Activated naive CD4-positive, alpha-beta T cell treated with anti-CD3 and anti-CD28 coated beads, Interleukin-2, amount 10 ng/mL, durations not matched to agents 7 days and 5 days (primary cell): Measurements from ENCODE around the gene QRFPR.
A peak's percentile ranks its signal among the peaks of the same experiment; 100 is the strongest.
"Not testable (repeated sequence)": the region's sequence is repeated elsewhere in the genome, so short reads cannot be mapped to it uniquely, and the experiment has no call there.

Experiments
- CTCF ChIA-PET: fragments of 350-600 bp; sonication (Branson Sonifier 250); formaldehyde crosslinking; loops from one replicate; lab custom pipeline; 2021; ENCODE audit warnings: antibody characterized with exemption; lab: Charles Lee
- DNase-seq: peaks from one replicate; pipeline ENCODE4 v3.0.0-alpha.2; 2020
- H3K27ac Mint-ChIP-seq: one replicate; pipeline ENCODE4 v1.8.0; 2021; ENCODE audit warnings: mild to moderate bottlenecking, moderate library complexity, mixed read lengths
- H3K27me3 Mint-ChIP-seq: one replicate; pipeline ENCODE4 v1.8.0; 2021; ENCODE audit warnings: mild to moderate bottlenecking, mixed read lengths
- H3K36me3 Mint-ChIP-seq: one replicate; pipeline ENCODE4 v1.8.0; 2021; ENCODE audit warnings: mixed read lengths
- H3K4me1 Mint-ChIP-seq: one replicate; pipeline ENCODE4 v1.8.0; 2021; ENCODE audit warnings: mixed read lengths
- H3K4me3 Mint-ChIP-seq: one replicate; pipeline ENCODE4 v1.8.0; 2021; ENCODE audit warnings: mild to moderate bottlenecking, moderate library complexity, mixed read lengths
- H3K9me3 Mint-ChIP-seq: one replicate; pipeline ENCODE4 v1.8.0; 2021; ENCODE audit warnings: mixed read lengths

QRFPR gene

GRCh38 chr4:121380776-121381462 lies at the start of gene QRFPR:
Gene QRFPR (minus strand): TSS chr4:121381018. CDS start chr4:121380647, 371 bp downstream.
- H3K9me3 Mint-ChIP-seq = no peaks in the 10 kb centered on the region
- no peak within 1 kb of the TSS for H3K27ac Mint-ChIP-seq
- no peaks in the 10 kb centered on the region for H3K36me3 Mint-ChIP-seq
- peaks cover 8% of the 10 kb centered on the region for H3K4me1 Mint-ChIP-seq
- CTCF ChIA-PET = no interaction called here
- H3K27me3 Mint-ChIP-seq = peaks cover 60% of the 10 kb centered on the region
- H3K4me3 Mint-ChIP-seq = peak within 1 kb of the TSS; percentile 4
- DNase-seq = no peak

GRCh38 chr4:121428721-121429120 lies 47.9 kb upstream of the QRFPR start:
- H3K4me3 Mint-ChIP-seq = no peak overlapping the region
- CTCF ChIA-PET = no interaction called here
- H3K36me3 Mint-ChIP-seq = no peaks in the 10 kb centered on the region
- H3K9me3 Mint-ChIP-seq = no peaks in the 10 kb centered on the region
- no peak for DNase-seq
- no peak overlapping the region for H3K27ac Mint-ChIP-seq
- no peaks in the 10 kb centered on the region for H3K4me1 Mint-ChIP-seq
- H3K27me3 Mint-ChIP-seq = no peaks in the 10 kb centered on the region

GRCh38 chr4:121421594-121421993 lies 40.8 kb upstream of the QRFPR start:
- H3K36me3 Mint-ChIP-seq = no peaks in the 10 kb centered on the region
- H3K27ac Mint-ChIP-seq = no peak overlapping the region
- CTCF ChIA-PET = interaction anchor here (0.6 to 0.9 kb wide), 2 partner anchors 15 to 47 kb away, joined by 3 read pairs; no protein-coding TSS in a partner anchor
- no peaks in the 10 kb centered on the region for H3K4me1 Mint-ChIP-seq
- H3K27me3 Mint-ChIP-seq = peaks cover 16% of the 10 kb centered on the region
- H3K4me3 Mint-ChIP-seq = no peak overlapping the region
- DNase-seq = no peak
- no peaks in the 10 kb centered on the region for H3K9me3 Mint-ChIP-seq

- Mint-ChIP-seq H3K36me3 (no peaks in the 10 kb centered on the region), H3K27me3 (no peaks in the 10 kb centered on the region), H3K4me1 (peaks cover 2% of the 10 kb centered on the region), H3K27ac (no peak overlapping the region), H3K4me3 (no peak overlapping the region), H3K9me3 (no peaks in the 10 kb centered on the region)
- no peak for DNase-seq
- CTCF ChIA-PET = interaction anchor here (1.1 kb wide), 1 partner anchor 10 kb away, joined by 3 read pairs; no protein-coding TSS in a partner anchor
These were observed 30.4 kb upstream of the QRFPR start for GRCh38 chr4:121411151-121411744.

GRCh38 chr4:121408567-121408966 lies 27.7 kb upstream of the QRFPR start:
- H3K36me3 Mint-ChIP-seq, DNase-seq, H3K27ac Mint-ChIP-seq, H3K27me3 Mint-ChIP-seq, H3K4me3 Mint-ChIP-seq, H3K4me1 Mint-ChIP-seq, CTCF ChIA-PET, H3K9me3 Mint-ChIP-seq: not testable (repeated sequence)

- peaks cover 4% of the 10 kb centered on the region for H3K27me3 Mint-ChIP-seq
These were observed 19.8 kb upstream of the QRFPR start for GRCh38 chr4:121400632-121401031.

GRCh38 chr4:121397941-121398601 lies 17.3 kb upstream of the QRFPR start:
- DNase-seq = no peak
- no peak overlapping the region for H3K27ac Mint-ChIP-seq
- H3K27me3 Mint-ChIP-seq = peaks cover 3% of the 10 kb centered on the region
- no peaks in the 10 kb centered on the region for H3K4me1 Mint-ChIP-seq
- H3K36me3 Mint-ChIP-seq = no peaks in the 10 kb centered on the region
- H3K4me3 Mint-ChIP-seq = no peak overlapping the region
- CTCF ChIA-PET = interaction anchor here (0.7 kb wide), 1 partner anchor 27 kb away, joined by 3 read pairs; no protein-coding TSS in a partner anchor
- no peaks in the 10 kb centered on the region for H3K9me3 Mint-ChIP-seq

More at GRCh38 chr4:121400632-121401031, 19.8 kb upstream of the QRFPR start:
- Mint-ChIP-seq H3K9me3 (no peaks in the 10 kb centered on the region), H3K4me1 (no peaks in the 10 kb centered on the region), H3K36me3 (no peaks in the 10 kb centered on the region), H3K27ac (no peak overlapping the region), H3K4me3 (no peak overlapping the region)
- no peak for DNase-seq
- CTCF ChIA-PET = no interaction called here

- DNase-seq = no peak
- no peaks in the 10 kb centered on the region for H3K9me3 Mint-ChIP-seq
- CTCF ChIA-PET = no interaction called here
- H3K27me3 Mint-ChIP-seq = peaks cover 4% of the 10 kb centered on the region
- no peak overlapping the region for H3K27ac Mint-ChIP-seq
- no peak overlapping the region for H3K4me3 Mint-ChIP-seq
- no peaks in the 10 kb centered on the region for H3K36me3 Mint-ChIP-seq
- no peaks in the 10 kb centered on the region for H3K4me1 Mint-ChIP-seq
These were observed 16.6 kb upstream of the QRFPR start for GRCh38 chr4:121397434-121397833.

GRCh38 chr4:121392426-121393086 lies 11.7 kb upstream of the QRFPR start:
- peaks cover 4% of the 10 kb centered on the region for H3K27me3 Mint-ChIP-seq
- H3K36me3 Mint-ChIP-seq = no peaks in the 10 kb centered on the region
- no peak for DNase-seq
- no peaks in the 10 kb centered on the region for H3K9me3 Mint-ChIP-seq
- CTCF ChIA-PET = no interaction called here
- no peak overlapping the region for H3K4me3 Mint-ChIP-seq
- H3K4me1 Mint-ChIP-seq = no peaks in the 10 kb centered on the region
- no peak overlapping the region for H3K27ac Mint-ChIP-seq

GRCh38 chr4:121390335-121390734 lies 9.5 kb upstream of the QRFPR start:
- H3K27ac Mint-ChIP-seq = no peak overlapping the region
- H3K9me3 Mint-ChIP-seq = no peaks in the 10 kb centered on the region
- H3K27me3 Mint-ChIP-seq = peaks cover 11% of the 10 kb centered on the region
- DNase-seq = no peak
- CTCF ChIA-PET = no interaction called here
- no peak overlapping the region for H3K4me3 Mint-ChIP-seq
- no peaks in the 10 kb centered on the region for H3K4me1 Mint-ChIP-seq
- no peaks in the 10 kb centered on the region for H3K36me3 Mint-ChIP-seq

- CTCF ChIA-PET = no interaction called here
- Mint-ChIP-seq H3K36me3 (no peaks in the 10 kb centered on the region), H3K9me3 (no peaks in the 10 kb centered on the region), H3K4me1 (peaks cover 8% of the 10 kb centered on the region), H3K4me3 (no peak overlapping the region), H3K27me3 (peaks cover 68% of the 10 kb centered on the region), H3K27ac (no peak overlapping the region)
- DNase-seq = no peak
These were observed 1.5 kb downstream of the QRFPR start for GRCh38 chr4:121379276-121379675.

- Mint-ChIP-seq H3K27ac (no peak overlapping the region), H3K36me3 (no peaks in the 10 kb centered on the region), H3K4me1 (peaks cover 8% of the 10 kb centered on the region), H3K27me3 (peaks cover 60% of the 10 kb centered on the region), H3K9me3 (no peaks in the 10 kb centered on the region), H3K4me3 (no peak overlapping the region)
- CTCF ChIA-PET = no interaction called here
- DNase-seq = no peak
These were observed 3.7 kb downstream of the QRFPR start for GRCh38 chr4:121377076-121377475.

- Mint-ChIP-seq H3K9me3 (no peaks in the 10 kb centered on the region), H3K36me3 (no peaks in the 10 kb centered on the region), H3K27ac (no peak overlapping the region), H3K4me3 (no peak overlapping the region), H3K4me1 (peaks cover 8% of the 10 kb centered on the region), H3K27me3 (peaks cover 60% of the 10 kb centered on the region)
- no peak for DNase-seq
- CTCF ChIA-PET = no interaction called here
These were observed 4.3 kb downstream of the QRFPR start for GRCh38 chr4:121376556-121376955.

- Mint-ChIP-seq H3K36me3 (no peaks in the 10 kb centered on the region), H3K4me1 (peaks cover 8% of the 10 kb centered on the region), H3K27ac (no peak overlapping the region), H3K9me3 (no peaks in the 10 kb centered on the region), H3K4me3 (no peak overlapping the region), H3K27me3 (peaks cover 55% of the 10 kb centered on the region)
- CTCF ChIA-PET = interaction anchor here (1.2 kb wide), 1 partner anchor 10 kb away, joined by 3 read pairs; no protein-coding TSS in a partner anchor
- DNase-seq = no peak
These were observed 4.7 kb downstream of the QRFPR start for GRCh38 chr4:121376097-121376496.
